GM18907 (cell line): ENCODE measurements around the gene ZER1.

Source experiments
- ATAC-seq: cut with Tn5 transposase; IDR thresholded peaks from one replicate; pipeline ENCODE4 v1.9.1; 2021; ENCODE audit warnings: mild to moderate bottlenecking, moderate library complexity; ENCODE audit not compliant: unreplicated experiment

Gene ZER1

GRCh38 chr9:128743421-128743820 lies 28.3 kb downstream of the ZER1 start:
- no peak for ATAC-seq

DNA sequence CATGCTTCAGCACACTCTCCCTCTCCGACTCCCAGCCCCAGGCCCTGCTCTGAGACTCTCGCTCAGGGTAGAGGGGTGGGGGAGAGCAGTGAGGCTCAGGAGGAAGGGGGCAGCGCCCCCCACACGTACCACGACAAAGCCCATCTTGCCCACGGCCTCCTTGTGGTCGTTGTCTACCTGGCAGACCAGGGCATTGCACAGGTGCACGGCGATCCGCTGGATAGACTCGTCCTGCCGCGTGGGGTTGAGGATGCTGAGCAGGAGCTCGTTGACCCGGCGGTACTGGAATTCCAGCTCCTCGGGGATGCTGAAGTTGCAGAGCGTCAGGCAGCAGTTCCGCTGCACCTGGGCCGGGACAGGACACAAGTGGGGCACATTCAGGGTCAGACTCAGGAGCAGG lies 29.3 kb downstream of the ZER1 start:
- no peak for ATAC-seq

- no peak for ATAC-seq
Measured at GRCh38 chr9:128735373-128735772, 36.4 kb downstream of the ZER1 start.

DNA sequence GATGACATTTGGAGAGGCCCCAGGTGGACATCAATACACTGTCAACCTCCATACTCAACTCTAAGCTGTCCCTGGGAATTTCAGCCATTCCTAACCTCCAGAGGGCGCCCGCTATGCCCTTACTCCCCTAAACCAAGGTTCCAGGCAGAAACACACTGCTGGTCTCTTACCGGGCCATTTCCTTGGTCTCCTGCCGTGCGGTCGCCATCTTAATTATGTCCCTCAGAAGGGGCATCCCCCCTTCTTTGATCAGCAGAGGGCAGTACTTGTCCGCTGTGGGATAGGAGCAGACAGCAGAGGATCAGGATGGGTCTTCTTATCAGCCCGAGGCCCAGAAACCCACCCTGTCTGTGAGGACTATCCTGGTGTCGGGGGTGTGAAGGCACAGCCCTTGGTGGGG lies 38.5 kb downstream of the ZER1 start:
- ATAC-seq = no peak

DNA sequence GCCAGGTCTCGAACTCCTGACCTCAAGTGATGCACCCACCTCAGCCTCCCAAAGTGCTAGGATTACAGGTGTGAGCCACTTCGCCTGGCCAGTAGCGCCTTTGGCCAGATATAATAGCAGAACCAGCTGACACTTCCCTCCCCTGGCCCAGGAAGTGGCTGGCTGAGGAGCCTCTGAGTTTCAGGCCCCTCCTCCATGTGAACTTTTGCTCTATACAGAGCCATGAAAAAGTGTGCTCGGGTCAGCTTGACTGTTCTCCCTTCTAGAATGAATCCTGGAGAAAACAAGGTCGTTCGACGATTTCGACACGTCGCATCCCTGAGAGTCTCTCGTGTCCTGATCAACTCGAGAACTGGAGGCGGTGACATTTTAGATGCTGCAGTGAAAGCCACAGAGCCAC lies 39.2 kb downstream of the ZER1 start:
- ATAC-seq = no peak

DNA sequence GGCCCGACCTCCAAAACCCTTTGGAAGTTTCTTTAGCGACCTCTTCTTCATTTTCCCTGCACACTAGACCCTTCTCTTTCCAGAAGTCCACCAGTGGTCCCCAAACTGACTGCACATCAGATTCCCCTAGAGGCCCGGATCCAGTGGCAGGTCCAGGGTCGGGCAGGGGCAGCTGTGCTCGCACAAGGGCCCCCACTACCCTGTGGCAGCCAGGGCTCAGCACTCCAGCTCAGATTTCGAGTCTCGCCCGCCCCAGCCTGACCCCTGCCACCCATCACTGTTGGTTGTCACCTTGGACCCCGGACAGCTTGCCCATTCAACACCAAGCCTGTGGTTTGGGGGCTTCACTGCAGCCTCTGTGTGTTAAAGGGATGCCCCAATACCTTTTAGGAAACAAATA lies 40.0 kb downstream of the ZER1 start:
- ATAC-seq = no peak

DNA sequence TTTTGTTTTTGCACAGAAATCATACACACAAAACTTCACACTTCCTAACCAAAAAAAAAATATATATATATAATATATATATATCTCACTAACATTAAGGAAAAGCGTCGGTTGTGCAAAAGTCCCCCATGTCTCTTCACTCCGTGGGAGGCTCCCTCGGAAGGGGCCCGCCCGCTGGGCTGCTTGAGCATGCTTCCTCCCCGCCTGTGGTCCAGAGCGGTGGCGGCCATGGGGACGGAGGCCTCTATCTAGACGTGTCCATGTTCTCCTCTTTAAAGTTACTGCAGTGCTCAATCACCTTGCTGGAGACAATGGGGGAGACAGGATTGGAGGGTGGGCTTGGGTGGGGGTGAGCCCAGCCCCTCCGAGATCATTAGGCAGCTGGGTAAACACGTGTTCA lies 40.6 kb downstream of the ZER1 start:
- no peak for ATAC-seq

DNA sequence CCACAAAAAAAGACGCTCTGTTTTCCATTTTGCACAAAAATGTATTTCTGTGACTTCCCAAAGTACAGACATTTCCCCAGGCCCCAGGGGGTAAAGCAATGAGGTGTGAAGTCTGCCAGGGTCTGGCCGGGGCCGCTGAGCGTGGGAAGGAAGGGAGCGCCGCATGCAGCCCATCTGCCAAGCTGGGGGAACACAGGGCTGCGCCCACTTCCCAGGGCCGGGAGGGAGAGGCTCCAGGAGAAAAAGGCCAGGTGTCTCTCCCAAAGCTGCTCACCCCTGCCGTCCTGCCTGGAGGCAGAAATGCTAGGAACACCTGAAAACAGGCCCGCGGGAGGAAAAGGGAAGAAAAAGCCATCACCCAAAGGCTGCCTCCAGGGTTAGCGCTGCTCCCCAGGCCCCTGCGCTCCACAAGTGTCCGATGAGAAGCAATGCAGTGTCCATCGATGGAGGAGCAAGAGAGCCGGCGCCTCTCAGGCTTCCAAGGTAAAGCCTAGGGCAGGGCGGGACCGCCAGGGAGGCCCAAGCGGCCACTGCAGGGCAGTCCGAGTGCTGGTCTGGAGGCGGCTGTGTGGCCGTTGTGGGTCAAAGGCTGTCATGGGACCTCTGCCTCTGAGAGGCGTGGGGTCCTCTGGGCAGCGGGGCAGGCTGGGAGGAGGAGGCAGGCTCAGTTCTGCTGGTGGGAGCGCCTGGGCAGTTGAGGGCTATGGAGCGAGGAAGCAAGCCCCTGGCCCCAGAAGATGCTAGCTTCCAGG lies 41.8 kb downstream of the ZER1 start:
- no peak for ATAC-seq

GRCh38 chr9:128729302-128729701 lies 42.4 kb downstream of the ZER1 start:
- no peak for ATAC-seq

DNA sequence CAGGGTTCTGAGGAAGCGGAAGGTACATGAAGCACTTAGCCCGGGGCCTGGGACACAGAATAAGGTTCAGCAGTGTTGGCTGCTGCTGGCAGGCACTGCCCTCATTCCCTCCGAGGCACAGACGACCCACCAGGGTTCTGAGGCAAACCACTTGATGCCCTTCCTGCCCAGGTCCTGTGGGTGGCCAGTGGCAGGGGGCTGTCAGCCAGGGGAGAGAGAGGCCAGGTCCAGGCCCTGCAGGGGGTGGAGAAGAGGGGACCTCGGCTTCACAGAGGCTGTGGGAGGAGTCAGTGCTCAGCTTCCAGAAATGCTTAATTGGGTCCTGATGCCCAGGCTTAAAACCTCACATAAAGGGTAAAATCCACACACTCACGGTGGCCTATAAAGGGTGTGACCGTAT lies 43.4 kb downstream of the ZER1 start:
- ATAC-seq = no peak

- no peak for ATAC-seq
Measured at GRCh38 chr9:128727640-128728248, 44.0 kb downstream of the ZER1 start.

GRCh38 chr9:128724744-128725211 lies 46.9 kb downstream of the ZER1 start:
- peak; percentile 12 for ATAC-seq

GRCh38 chr9:128723866-128724743 lies 47.6 kb downstream of the ZER1 start, which contains the start of gene ZDHHC12:
Gene ZDHHC12 (minus strand): TSS chr9:128724127. CDS start chr9:128724093, 34 bp downstream.
- peak; percentile 87 for ATAC-seq

DNA sequence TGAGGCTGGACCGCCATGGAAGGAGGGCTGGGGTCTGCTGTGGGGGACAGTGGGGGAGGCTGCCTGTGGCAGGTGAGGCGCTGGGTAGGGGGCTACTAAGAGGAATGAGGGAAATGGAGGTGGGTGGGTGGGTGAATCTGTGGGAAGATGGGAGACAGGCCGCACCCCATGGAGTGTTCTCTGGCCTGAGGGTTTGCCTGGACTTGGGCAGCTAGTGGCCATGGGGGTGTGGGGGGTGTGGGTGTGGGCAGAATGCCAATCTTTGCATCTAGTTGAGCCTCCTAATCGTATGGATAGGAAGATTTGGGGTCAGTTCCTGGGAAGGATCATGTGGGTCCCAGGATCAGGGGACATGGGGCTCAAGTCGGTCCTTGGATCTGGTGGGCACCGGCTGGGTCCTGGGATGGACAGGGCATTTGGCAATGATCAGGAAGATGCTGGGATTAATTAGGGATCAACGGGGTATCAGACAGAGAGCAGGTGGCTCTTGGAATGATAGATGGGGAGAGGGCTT lies 48.3 kb downstream of the ZER1 start:
- ATAC-seq = no peak

DNA sequence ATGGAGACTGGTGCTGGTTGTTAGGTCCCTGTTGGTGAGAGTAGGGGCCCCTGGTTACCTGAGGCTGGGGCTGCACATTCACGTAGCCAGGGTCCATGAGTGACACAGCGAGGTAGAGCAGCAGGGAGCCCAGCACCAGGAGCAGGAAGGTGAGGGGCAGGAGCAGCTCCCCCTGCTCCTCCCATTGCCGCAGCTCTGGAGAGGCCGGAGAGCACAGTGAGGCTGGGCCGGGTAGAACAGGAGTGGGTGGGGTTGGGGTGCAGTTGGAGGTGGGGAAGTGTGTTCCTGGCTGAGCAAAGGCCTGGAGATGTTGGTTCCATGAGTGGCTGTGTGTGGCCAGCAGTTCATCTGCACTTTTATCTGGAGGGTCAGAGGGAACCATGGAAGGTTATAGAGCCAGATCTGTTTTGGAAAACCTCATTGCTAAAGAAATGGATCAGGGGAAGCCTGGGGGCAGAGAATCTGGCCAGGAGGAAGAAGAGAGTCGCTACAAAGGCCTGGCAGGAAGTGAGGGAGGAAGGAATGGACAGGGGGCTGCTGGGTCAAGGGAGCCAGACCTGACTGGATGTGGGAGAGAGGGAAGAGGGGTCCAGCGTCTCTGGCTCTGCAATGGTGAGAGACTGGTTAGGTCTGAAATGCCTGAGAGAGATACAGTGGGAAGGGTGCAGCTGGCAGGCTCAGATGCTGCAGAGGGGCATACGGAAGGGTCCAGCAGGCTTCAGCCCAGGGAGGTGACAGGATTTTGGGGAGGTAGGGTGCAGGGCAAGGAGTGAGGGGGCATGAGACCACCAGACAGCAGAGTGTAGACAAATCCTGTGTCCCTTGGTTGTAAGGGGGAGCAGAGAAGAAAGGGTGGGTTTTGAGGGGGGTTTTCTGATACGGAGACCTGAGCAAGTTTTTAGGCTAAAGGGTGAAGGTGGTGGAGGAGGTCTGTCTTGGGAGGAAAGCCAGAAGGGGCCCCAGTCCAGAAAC lies 49.1 kb downstream of the ZER1 start:
- ATAC-seq = no peak

DNA sequence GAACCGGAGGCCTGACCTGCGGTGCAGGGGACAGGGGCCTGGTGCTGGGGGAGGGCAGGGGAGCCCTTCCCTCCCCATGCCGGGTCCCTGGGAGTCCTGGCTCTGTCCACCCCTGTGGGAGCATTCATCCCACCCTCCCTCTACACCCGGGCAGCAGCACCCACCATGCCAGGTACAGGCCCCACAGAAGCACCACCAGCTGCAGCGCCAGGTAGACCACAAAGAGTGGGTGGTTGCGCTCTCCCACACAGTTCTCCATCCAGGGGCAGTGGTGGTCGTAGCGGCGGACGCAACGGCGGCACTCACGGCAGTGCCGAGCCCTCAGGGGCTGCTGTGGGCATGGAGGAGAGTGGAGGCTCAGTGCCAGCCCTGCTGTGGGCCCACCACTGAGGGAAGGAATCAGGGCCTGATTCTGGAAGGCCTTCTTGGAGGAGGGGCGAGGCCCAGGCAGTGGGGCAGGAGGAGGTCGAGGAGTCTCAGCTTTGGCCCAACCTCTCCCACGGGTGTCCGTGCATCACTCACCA lies 50.2 kb downstream of the ZER1 start:
- ATAC-seq = no peak

DNA sequence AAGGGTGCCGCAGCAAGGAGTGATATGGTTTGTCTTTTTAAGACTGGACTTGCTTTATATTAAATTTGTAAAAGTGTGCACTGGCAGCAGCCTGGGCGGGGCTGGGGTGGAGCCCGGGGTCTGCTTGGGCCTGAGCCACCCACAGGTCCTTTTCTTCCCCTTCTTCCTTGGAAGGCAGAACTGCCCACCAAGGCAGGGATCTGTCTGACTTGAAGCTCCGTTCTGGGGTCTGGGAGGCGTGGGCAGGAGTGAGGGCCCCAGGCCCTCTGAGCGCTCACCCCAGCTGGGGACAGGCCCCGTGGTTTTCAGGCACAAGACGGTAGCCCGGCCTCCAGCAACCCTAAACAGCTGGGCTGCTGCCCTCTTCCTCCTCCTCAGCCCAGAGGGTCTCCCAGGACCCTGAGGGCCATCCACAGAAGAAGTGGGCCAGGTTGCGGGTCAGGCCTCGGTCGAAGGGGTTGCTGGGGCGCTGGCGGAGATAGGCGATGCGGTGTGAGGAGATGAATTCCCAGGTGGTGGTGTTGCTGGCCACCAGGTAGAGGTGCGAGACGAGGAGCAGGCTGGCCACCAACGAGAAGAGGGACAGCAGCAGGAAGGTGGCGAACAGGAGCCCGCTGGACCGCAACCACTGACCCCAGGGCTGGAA lies 50.8 kb downstream of the ZER1 start:
- ATAC-seq = no peak

- no peak for ATAC-seq
Measured at GRCh38 chr9:128719919-128720605, 51.7 kb downstream of the ZER1 start.

DNA sequence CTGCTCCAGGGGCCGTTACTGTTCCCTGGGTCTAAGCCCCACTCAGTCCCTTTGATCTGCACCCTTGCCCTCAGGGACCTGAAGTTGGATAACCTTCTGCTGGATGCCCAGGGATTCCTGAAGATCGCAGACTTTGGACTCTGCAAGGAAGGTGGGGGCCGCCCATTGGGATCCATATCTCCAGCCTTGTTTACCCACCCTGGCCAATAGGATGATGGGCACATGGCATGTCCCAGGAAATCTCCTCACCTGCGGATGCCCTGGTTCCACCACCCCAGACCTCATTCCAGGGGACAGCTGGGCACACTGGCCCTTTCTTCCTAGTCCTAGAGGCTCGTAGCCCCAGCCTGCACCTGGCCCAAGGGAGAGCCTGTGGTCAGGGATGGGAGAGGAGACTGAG lies 53.3 kb downstream of the ZER1 start:
- no peak for ATAC-seq
